Right hindlimb (tissue), 1 donor: ENCODE data around the gene LENG9.
"Not testable (repeated sequence)": the region's sequence is repeated elsewhere in the genome, so short reads cannot be mapped to it uniquely, and the experiment has no call there.

Experiments used
- DNase-seq: peaks from one replicate; pipeline ENCODE4 v3.0.0-alpha.2; 2018

LENG9 gene

GRCh38 chr19:54463531-54464043 is at the start of gene LENG9:
LENG9 (minus strand) TSS chr19:54463778; CDS start chr19:54463526, 252 bp downstream.
- DNase-seq: peak; percentile 97

- not testable (repeated sequence) for DNase-seq
Measured at GRCh38 chr19:54509200-54509940, 45.8 kb upstream of the LENG9 start.

DNA sequence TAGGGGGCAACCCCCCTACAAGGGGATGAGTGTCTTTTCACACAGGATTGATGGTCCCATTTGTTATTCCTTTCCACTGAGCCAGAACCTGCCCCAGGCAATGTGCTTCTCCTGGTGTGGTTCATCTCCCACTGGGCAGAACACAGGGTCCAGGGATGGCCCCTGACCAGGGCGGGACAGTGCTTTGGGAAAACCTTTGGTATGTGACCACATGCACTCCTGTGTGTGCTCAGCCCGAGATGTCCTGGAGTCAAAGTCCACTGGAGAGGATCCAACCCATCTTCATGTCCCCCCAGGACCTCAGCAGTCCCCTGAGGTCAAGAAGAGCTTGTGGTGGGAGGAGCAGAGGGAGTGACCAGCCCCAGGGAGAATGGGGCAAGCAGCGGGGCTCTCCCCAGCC is 44.9 kb upstream of the LENG9 start:
- not testable (repeated sequence) for DNase-seq

DNA sequence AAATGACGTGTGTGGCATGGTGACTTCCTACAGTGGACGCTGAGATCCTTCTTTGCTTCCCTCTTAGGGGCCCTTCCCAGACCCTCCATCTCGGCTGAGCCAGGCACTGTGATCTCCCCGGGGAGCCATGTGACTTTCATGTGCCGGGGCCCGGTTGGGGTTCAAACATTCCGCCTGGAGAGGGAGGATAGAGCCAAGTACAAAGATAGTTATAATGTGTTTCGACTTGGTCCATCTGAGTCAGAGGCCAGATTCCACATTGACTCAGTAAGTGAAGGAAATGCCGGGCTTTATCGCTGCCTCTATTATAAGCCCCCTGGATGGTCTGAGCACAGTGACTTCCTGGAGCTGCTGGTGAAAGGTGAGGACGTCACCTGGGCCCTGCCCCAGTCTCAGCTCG is 44.2 kb upstream of the LENG9 start:
- no peak for DNase-seq

GRCh38 chr19:54507038-54507717 is 43.6 kb upstream of the LENG9 start:
- DNase-seq: not testable (repeated sequence)

DNA sequence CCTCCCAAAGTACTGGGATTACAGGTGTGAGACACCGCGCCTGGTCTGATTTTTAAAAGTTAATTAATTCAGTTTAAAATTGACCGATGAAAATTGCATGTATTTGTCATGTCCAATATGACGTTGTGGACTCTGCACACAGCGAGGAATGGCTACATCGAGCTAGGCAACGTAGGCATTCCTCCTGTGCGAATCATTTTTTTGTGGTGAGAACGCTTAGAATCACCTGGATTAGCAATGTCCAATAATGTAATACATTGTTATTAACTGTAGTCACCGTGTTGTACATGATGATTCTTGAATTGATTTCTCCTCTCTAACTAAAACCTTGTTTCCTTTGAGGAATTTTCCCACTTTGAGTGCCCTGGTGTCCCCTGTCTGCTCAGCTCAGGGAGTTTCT is 42.5 kb upstream of the LENG9 start:
- DNase-seq: no peak

GRCh38 chr19:54505542-54505941 is 42.0 kb upstream of the LENG9 start:
- not testable (repeated sequence) for DNase-seq

DNA sequence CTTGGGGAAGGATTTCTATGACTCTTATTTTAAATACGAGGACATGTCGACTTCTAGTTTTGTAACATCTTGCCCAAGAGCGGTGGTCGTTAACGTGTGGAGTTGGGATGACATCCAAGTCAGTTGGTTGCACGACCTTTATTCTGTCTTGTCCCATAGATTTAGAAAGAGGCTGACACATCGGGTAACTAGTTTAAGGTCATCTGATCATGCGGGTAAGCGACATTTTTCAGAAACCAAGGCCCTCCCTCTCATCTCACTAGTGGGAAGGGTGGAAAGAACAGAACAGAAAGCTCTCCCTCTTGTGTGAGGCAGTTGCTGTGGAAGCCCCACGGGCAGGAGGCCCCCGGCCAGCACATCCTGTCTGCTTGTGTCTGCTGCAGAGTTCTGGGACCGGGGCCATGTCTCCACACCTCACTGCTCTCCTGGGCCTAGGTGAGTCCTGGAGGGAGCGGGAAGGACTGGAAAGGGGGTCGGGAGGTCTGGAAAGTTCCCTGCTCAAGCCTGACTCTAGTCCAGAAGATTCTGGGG is 39.0 kb upstream of the LENG9 start, which contains the start of gene LAIR2:
Gene LAIR2, plus strand, starts transcription at position 314 of the 531 bp plus-strand sequence. Its CDS starts 88 bp downstream, at position 402.
- no peak for DNase-seq

GRCh38 chr19:54498451-54498772 is 34.8 kb upstream of the LENG9 start:
- DNase-seq: not testable (repeated sequence)

DNA sequence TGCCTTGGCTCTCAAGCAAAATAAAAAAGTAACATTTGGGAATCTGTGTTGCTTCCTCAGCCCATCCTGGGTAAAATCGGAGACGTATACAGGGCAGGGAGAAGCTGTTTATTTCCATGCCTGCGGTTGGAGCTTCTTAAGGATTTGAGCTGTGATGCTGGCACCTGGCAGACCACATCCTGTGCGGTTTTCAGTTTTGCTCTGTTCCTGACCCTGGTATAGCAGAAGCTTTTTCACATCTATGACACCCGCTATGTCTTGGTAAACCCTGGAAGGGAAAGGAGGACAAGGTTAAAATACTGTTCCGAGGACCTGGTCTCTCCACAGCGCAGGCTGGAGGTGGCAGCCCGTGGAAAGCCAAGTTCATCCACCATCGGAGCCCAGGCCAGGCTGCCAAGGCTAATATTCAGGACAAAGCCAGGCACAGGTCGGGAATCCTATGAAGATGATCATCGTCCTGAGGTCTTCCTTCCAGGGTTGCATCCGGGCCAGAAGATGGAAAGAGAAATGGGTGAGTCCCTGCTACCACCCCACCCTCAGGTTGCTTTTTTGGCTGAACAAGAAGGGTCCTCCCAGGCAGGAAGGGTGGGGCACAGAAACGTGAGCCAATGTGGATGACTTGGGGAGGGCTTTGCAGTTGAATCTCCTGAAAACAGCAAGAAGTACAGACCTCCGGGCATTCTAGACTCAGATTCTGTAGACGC is 34.3 kb upstream of the LENG9 start:
- DNase-seq: not testable (repeated sequence)

GRCh38 chr19:54495284-54495683 is 31.7 kb upstream of the LENG9 start:
- DNase-seq: not testable (repeated sequence)

DNA sequence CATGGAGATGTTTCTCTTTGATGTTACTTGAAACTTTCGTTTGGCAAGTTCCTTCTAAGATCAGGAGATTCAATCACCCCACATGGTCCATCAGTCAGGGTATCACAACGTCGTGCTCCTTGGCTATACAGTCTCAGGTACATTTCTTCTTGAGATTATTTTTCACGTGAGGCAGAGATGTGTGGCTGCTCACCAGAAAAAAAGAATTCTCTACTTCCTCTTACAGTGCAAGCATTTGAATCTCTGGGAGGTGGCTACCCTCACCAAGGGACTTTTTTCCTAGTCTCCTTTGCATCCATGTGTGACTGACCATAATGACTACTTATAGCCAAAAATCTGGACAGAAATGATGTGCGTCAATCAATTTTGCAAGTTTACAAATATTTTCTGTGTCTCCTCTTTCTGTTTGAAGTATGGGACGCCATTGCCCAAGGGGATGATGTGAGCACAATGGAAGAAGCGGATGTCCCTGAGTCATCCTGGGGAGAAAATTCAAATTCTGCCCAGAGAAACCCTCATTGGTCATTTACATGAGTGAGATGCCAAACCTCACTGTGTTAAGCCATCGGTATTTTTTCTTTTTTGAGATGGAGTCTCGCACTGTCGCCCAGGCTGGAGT is 30.5 kb upstream of the LENG9 start:
- no peak for DNase-seq

DNA sequence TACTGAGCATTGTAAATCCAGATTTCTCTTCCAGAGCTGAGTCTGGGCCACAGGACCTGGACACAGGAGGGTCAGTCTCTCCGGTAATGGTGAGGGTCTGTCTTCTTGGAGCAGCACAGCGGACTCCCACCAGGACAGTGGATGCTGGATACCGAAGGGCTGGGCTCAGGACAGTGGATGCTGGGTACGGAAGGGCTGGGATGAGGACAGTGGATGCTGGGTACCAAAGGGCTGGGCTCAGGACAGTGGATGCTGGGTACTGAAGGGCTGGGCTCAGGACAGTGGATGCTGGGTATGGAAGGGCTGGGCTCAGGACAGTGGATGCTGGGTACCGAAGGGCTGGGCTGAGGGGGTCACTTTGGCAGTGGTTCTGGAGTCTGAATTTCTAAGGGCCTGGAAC is 29.5 kb upstream of the LENG9 start:
- not testable (repeated sequence) for DNase-seq

DNA sequence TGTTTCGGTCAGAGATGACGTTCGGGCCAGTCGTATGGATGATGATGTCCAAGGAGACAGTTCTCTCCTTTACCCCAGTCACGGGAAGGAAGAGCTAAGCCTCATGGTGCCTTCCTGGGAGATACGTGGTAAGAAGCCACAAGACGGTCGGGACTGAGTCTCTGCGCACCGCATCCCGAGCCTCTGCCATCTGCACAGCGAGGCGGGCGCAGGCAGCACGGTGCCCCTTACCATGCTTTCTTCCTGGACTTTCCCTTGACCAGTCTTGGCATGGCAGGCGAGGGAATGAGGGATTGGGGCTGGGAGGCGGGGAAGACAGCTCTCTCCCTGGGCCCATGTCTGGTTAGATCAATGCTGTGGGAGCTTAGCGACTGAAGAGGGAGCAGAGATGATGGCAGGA is 29.0 kb upstream of the LENG9 start:
- no peak for DNase-seq

DNA sequence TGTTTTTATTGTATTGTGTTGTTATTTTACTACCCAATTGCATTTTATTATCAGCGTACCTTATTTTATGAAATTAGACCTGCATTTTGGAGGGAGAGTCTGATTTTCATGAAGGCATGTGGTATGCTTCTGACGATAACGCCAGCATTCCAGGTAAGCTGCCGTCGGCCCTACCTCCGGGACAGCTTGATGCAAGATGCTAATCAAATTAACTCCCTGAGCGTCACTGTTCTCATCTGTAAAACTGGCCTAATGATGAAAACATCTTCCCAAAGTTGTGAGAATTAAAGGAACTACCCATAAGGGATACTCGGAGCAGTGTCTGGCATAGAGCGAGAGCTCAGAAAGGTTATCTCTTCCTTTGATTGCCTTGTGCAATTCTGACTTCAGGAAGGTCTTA is 26.2 kb upstream of the LENG9 start:
- DNase-seq: no peak

DNA sequence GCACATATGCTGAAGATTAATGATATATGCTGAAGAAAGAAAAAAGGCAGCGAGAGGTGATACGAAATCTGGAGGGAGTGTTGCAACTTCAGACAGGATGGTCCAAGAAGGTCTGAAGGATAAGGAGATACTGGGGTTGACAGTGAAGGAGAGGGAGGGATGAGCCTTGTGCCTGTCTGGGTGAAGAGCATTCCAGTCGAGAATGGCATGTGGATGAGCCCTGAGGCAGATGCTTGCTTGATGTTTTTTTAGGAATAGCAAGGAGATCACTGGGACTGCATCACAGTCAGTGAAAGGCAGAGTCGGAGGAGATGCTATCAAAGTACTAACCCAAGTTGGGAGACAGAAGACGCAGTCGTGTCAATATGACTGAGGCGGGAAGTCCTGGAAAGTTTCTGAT is 25.8 kb upstream of the LENG9 start:
- DNase-seq: no peak

GRCh38 chr19:54485851-54486250 is 22.3 kb upstream of the LENG9 start:
- no peak for DNase-seq

DNA sequence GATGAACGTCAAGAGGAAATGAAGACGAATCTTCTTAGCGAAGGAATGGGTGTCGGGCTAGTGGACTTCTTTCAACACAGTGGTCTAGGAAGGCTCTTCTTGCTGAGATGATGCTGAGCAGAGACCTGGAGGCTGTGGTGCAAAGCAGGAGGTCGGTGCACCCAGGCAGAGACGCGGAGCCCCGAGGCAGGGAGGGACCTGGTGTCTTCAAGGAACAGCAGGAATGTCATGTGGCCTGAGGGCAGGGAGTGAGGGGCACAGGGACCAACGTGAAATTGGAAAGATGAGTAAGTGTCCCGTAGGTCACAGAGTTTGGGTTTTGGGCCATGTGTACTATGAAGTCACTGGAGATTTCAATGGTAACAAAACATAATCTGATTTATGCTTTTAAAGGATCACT is 20.9 kb upstream of the LENG9 start:
- DNase-seq: no peak

- no peak for DNase-seq
Measured at GRCh38 chr19:54482889-54483288, 19.3 kb upstream of the LENG9 start.

GRCh38 chr19:54481326-54481930 is 17.9 kb upstream of the LENG9 start:
- DNase-seq: peak; percentile 69

DNA sequence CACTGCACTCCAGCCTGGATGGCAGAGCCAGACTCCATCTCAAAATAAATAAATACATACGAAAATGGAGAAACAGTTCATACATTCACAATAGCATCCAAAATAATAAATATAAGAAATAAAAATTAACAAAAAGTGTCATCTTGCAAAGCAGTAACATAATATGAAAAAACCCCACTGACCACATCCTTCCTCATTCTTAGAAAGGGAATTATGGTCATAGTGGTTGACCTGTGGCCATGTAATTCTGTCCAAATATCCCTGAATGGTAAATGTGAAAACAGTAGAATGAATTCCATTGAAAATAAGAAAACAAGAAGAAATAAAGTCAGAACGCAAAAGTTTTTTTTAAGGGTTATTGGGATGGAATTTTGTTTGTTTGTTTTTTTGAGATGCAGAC is 16.5 kb upstream of the LENG9 start:
- no peak for DNase-seq

- peak; percentile 27 for DNase-seq
Measured at GRCh38 chr19:54478677-54479266, 15.2 kb upstream of the LENG9 start.
